Breast epithelium (tissue), 4 donors: Measurements from ENCODE around the gene HOXC10. TPM values are rescaled to one million over a fixed set of nuclear protein-coding genes. Genes with fewer than 3 reads are reported as not detected.
A peak's percentile ranks its signal among the peaks of the same experiment; 100 is the strongest.

Experiments
- DNase-seq, 2 donors: peaks; one replicate each; pipeline ENCODE4 v3.0.0-alpha.2; 2019; ENCODE audit warnings: low spot score in 2 of 2
- H3K27ac ChIP-seq, 2 donors: fragments of 200-600 bp; sonication (generic) in 1 of 2; one replicate each; pipeline ENCODE4 v1.5.1; 2016 to 2019; ENCODE audit warnings: mild to moderate bottlenecking in 1 of 2
- H3K27me3 ChIP-seq, 2 donors: fragments of 200-600 bp; sonication (generic) in 1 of 2; one replicate each; pipeline versions ENCODE4 v1.5.1 to v1.6.0; 2017 to 2019; ENCODE audit warnings: control low read depth in 1 of 2, mild to moderate bottlenecking in 1 of 2
- H3K36me3 ChIP-seq: fragments of 200-600 bp; one replicate; pipeline ENCODE4 v1.5.1; 2019
- H3K4me1 ChIP-seq, 2 donors: fragments of 200-600 bp; sonication (generic); one replicate each; pipeline ENCODE4 v1.5.1; 2016 to 2019; ENCODE audit warnings: control low read depth in 1 of 2
- H3K4me3 ChIP-seq, 3 donors: fragments of 200-600 bp; sonication (generic); 1 replicate in 2 of 3; 2 replicates in 1 of 3; pipeline ENCODE4 v1.5.1; 2016 to 2019; ENCODE audit warnings: mild to moderate bottlenecking in 3 of 3, moderate library complexity in 2 of 3
- H3K9me3 ChIP-seq, 2 donors: fragments of 200-600 bp; sonication (generic) in 1 of 2; one replicate each; pipeline ENCODE4 v1.5.1; 2016 to 2019; ENCODE audit warnings: control low read depth in 1 of 2
- CTCF ChIP-seq, 3 donors: fragments of 450-650 bp; IDR thresholded peaks; one replicate each; pipeline ENCODE4 v1.5.1; 2016 to 2017; ENCODE audit warnings: antibody characterized with exemption in 3 of 3, mild to moderate bottlenecking in 3 of 3, moderate library complexity in 3 of 3
- POLR2A ChIP-seq: fragments of 450-650 bp; IDR thresholded peaks from one replicate; pipeline ENCODE4 v1.6.1; 2016; ENCODE audit warnings: antibody characterized with exemption, mild to moderate bottlenecking, moderate library complexity
- POLR2AphosphoS5 ChIP-seq, 3 donors: sonication (generic); formaldehyde crosslinking; IDR thresholded peaks; one replicate each; pipeline ENCODE4 v1.6.1; 2017; ENCODE audit warnings: antibody characterized with exemption in 3 of 3
- intact Hi-C: fragments of 100-400 bp; cut with DNase I; formaldehyde crosslinking; loops from one replicate; pipeline ENCODE4 v1.15.1; 2023; ENCODE audit warnings: low total_unique reads
- total RNA-seq, 3 donors: library from RNA; depleted of rRNA; stranded (reverse); fragments of >200 nt; gene quantifications; one replicate each; pipeline ENCODE4 v1.1.0, GENCODE V29; 2016

Gene HOXC10
- total RNA-seq, 3 donors from 2014 or later = 2.0 to 10.9 (median 4.3) TPM

- peaks cover 4 to 9% of the 10 kb centered on the region in 2 donors for H3K4me1 ChIP-seq
- DNase-seq = no peak
- peak overlapping the region in 1 of 2 donors; percentile 46 for H3K27ac ChIP-seq
- no peaks in the 10 kb centered on the region for H3K9me3 ChIP-seq
- peak overlapping the region; percentile 16 to 41 (median 24) for H3K4me3 ChIP-seq
- intact Hi-C loops = no loop called here
- peaks cover 4 to 100% of the 10 kb centered on the region in 2 donors for H3K27me3 ChIP-seq
- H3K36me3 ChIP-seq = no peaks in the 10 kb centered on the region
- no peak for TF ChIP-seq CTCF (IDR thresholded peaks at IDR 0.05)
- TF ChIP-seq POLR2A = no peak
- no peak for TF ChIP-seq POLR2AphosphoS5 (IDR thresholded peaks at IDR 0.05)
Measured at GRCh38 chr12:53991077-53991460, 6.1 kb downstream of the HOXC10 start.

GRCh38 chr12:53992377-53992889, 7.5 kb downstream of the HOXC10 start:
- H3K4me1 ChIP-seq = peaks cover 4 to 9% of the 10 kb centered on the region in 2 donors

GRCh38 chr12:53993162-53994008, 8.4 kb downstream of the HOXC10 start:
- intact Hi-C loops = no loop called here
- peaks cover 3 to 82% of the 10 kb centered on the region in 2 donors for H3K27me3 ChIP-seq

More at GRCh38 chr12:53992377-53992889, 7.5 kb downstream of the HOXC10 start:
- peaks cover 3 to 92% of the 10 kb centered on the region in 2 donors for H3K27me3 ChIP-seq
- no peak overlapping the region for H3K27ac ChIP-seq
- intact Hi-C loops = no loop called here
- H3K36me3 ChIP-seq = no peaks in the 10 kb centered on the region
- no peak overlapping the region for H3K4me3 ChIP-seq
- DNase-seq = no peak
- no peak for TF ChIP-seq POLR2AphosphoS5 (IDR thresholded peaks at IDR 0.05)
- TF ChIP-seq CTCF (IDR thresholded peaks at IDR 0.05) = no peak
- TF ChIP-seq POLR2A = no peak
- H3K9me3 ChIP-seq = no peaks in the 10 kb centered on the region

GRCh38 chr12:53994009-53994263, 9.0 kb downstream of the HOXC10 start:
- Histone ChIP-seq H3K9me3 (no peaks in the 10 kb centered on the region), H3K27me3 (peaks cover 3 to 77% of the 10 kb centered on the region in 2 donors), H3K4me3 (peak overlapping the region; percentile 47 to 71 (median 71)), H3K36me3 (no peaks in the 10 kb centered on the region), H3K27ac (peak overlapping the region in 1 of 2 donors; percentile 91), H3K4me1 (peaks cover 4 to 9% of the 10 kb centered on the region in 2 donors)
- DNase-seq = no peak
- intact Hi-C loops = no loop called here
- TF ChIP-seq POLR2A (no peak), POLR2AphosphoS5 (IDR thresholded peaks at IDR 0.05) (no peak), CTCF (IDR thresholded peaks at IDR 0.05) (no peak)

More at GRCh38 chr12:53993162-53994008, 8.4 kb downstream of the HOXC10 start:
- Histone ChIP-seq H3K4me3 (peak overlapping the region in 1 of 3 donors; percentile 71), H3K4me1 (peaks cover 4 to 9% of the 10 kb centered on the region in 2 donors), H3K9me3 (no peaks in the 10 kb centered on the region), H3K36me3 (no peaks in the 10 kb centered on the region), H3K27ac (no peak overlapping the region)
- DNase-seq = no peak
- TF ChIP-seq POLR2AphosphoS5 (IDR thresholded peaks at IDR 0.05) = no peak
- no peak for TF ChIP-seq POLR2A
- no peak for TF ChIP-seq CTCF (IDR thresholded peaks at IDR 0.05)
